PC-9 (cell line): ENCODE data around the gene GPR42. TPM values are rescaled to one million over a fixed set of nuclear protein-coding genes. Genes with fewer than 3 reads are reported as not detected.

Experiments
- BruUV-seq: library from RNA; stranded (reverse); fragments of 400-500 nt; replicated peaks from 2 replicates; lab custom pipeline; 2021; lab: Mats Ljungman, UMichigan
- CTCF ChIA-PET: fragments of 300-600 bp; sonication (Branson Sonifier 250); formaldehyde crosslinking; loops from one replicate; lab custom pipeline; 2022; ENCODE audit warnings: antibody characterized with exemption; lab: Charles Lee
- POLR2A ChIA-PET: fragments of 300-600 bp; sonication (Branson Sonifier 250); formaldehyde crosslinking; loops from one replicate; lab custom pipeline; 2022; ENCODE audit warnings: antibody characterized with exemption; ENCODE audit not compliant: unreplicated experiment; lab: Charles Lee
- DNase-seq, 2 experiments: peaks; one replicate each; pipeline versions ENCODE4 v3.0.0 to v3.0.0-alpha.2; 2015 to 2022; ENCODE audit warnings: mixed read lengths in 1 of 2
- H2AFZ ChIP-seq: fragments of 200-600 bp; sonication (generic); 2 replicates; pipeline ENCODE4 v1.8.1; 2017; ENCODE audit warnings: antibody characterized with exemption
- H3F3A ChIP-seq: fragments of 200-600 bp; sonication (generic); 2 replicates; pipeline ENCODE4 v1.8.1; 2017; ENCODE audit warnings: antibody characterized with exemption, mild to moderate bottlenecking, low read depth; ENCODE audit not compliant: insufficient read depth
- H3K27ac ChIP-seq: fragments of 200-600 bp; sonication (generic); 2 replicates; pipeline ENCODE4 v1.6.1; 2016; ENCODE audit warnings: mixed run types
- H3K27me3 ChIP-seq: fragments of 200-600 bp; sonication (generic); 2 replicates; pipeline ENCODE4 v1.6.1; 2016; ENCODE audit warnings: low read depth, mixed run types; ENCODE audit not compliant: insufficient read depth
- H3K36me3 ChIP-seq: fragments of 200-600 bp; sonication (generic); 2 replicates; pipeline ENCODE4 v1.6.1; 2016; ENCODE audit warnings: low read depth, mixed run types
- H3K4me1 ChIP-seq: fragments of 200-600 bp; sonication (generic); replicated peaks from 2 replicates; pipeline ENCODE4 v1.6.1; 2016; ENCODE audit warnings: mixed run types; ENCODE audit not compliant: insufficient read depth
- H3K4me2 ChIP-seq: fragments of 200-600 bp; sonication (generic); 2 replicates; pipeline ENCODE4 v1.6.1; 2017; ENCODE audit warnings: mixed run types
- H3K4me3 ChIP-seq: fragments of 200-600 bp; sonication (generic); 2 replicates; pipeline ENCODE4 v1.6.1; 2016; ENCODE audit warnings: mixed run types
- H3K79me2 ChIP-seq: fragments of 200-600 bp; sonication (generic); 2 replicates; pipeline ENCODE4 v1.6.1; 2017; ENCODE audit warnings: low read depth, mixed run types
- H3K9me2 ChIP-seq: fragments of 200-600 bp; sonication (generic); 2 replicates; pipeline ENCODE4 v1.8.1; 2017; ENCODE audit warnings: mild to moderate bottlenecking; ENCODE audit not compliant: insufficient read depth
- H3K9me3 ChIP-seq: fragments of 200-600 bp; sonication (generic); 2 replicates; pipeline ENCODE4 v1.8.1; 2016; ENCODE audit warnings: low read depth; ENCODE audit not compliant: insufficient read depth
- H4K20me1 ChIP-seq: fragments of 200-600 bp; sonication (generic); 2 replicates; pipeline ENCODE4 v1.8.1; 2017; ENCODE audit not compliant: insufficient read depth
- EZH2 ChIP-seq: fragments of 200-600 bp; sonication (generic); IDR thresholded peaks from 2 replicates; pipeline ENCODE4 v1.8.0; 2017; ENCODE audit warnings: antibody characterized with exemption, low read depth
- intact Hi-C: fragments of 100-400 bp; cut with micrococcal nuclease; formaldehyde crosslinking; loops from one replicate; pipeline ENCODE4 v1.10.0; 2022; ENCODE audit not compliant: unreplicated experiment
- total RNA-seq: library from RNA; stranded (reverse); gene quantifications from 2 replicates; pipeline ENCODE4 v1.2.3, GENCODE V29; 2021
- TF ChIP-seq, protein P1 (sequence below): fragments of 200-600 bp; sonication (generic); conservative IDR thresholded peaks from 2 replicates; pipeline ENCODE4 v1.6.1; 2017; ENCODE audit warnings: mixed run types, antibody characterized with exemption, mild to moderate bottlenecking, moderate library complexity

The GPR42 gene
- total RNA-seq, 1 experiment from 2014 or later: not detected

DNA sequence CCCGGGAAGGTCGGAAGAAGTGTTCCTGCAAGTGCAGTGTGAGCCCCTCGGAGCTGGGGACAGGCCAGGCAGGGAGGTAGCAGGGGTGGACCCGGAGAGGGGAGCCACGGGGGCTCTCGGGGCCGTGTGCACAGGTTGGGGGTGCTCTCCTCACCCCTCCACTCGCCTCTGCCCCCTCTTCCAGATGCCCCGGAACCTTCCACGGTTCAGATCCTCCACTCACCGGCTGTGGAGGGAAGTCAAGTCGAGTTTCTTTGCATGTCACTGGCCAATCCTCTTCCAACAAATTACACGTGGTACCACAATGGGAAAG is 32.9 kb upstream of the GPR42 start:
- Histone ChIP-seq H3K79me2 (no peaks in the 10 kb centered on the region), H4K20me1 (peaks cover 6% of the 10 kb centered on the region; the same call in 1 of the 2 replicates), H3K36me3 (peaks cover 18% of the 10 kb centered on the region; the same call in 1 of the 2 replicates), H3K27me3 (no peaks in the 10 kb centered on the region), H3F3A (peaks cover 4% of the 10 kb centered on the region; the same call in 1 of the 2 replicates), H3K9me3 (no peaks in the 10 kb centered on the region), H2AFZ (no peak overlapping the region), H3K4me3 (no peak overlapping the region), H3K4me2 (no peak overlapping the region), H3K9me2 (no peaks in the 10 kb centered on the region), H3K27ac (no peak overlapping the region), H3K4me1 (no peaks in the 10 kb centered on the region)
- CTCF ChIA-PET: no interaction called here
- TF ChIP-seq, protein P1, sequence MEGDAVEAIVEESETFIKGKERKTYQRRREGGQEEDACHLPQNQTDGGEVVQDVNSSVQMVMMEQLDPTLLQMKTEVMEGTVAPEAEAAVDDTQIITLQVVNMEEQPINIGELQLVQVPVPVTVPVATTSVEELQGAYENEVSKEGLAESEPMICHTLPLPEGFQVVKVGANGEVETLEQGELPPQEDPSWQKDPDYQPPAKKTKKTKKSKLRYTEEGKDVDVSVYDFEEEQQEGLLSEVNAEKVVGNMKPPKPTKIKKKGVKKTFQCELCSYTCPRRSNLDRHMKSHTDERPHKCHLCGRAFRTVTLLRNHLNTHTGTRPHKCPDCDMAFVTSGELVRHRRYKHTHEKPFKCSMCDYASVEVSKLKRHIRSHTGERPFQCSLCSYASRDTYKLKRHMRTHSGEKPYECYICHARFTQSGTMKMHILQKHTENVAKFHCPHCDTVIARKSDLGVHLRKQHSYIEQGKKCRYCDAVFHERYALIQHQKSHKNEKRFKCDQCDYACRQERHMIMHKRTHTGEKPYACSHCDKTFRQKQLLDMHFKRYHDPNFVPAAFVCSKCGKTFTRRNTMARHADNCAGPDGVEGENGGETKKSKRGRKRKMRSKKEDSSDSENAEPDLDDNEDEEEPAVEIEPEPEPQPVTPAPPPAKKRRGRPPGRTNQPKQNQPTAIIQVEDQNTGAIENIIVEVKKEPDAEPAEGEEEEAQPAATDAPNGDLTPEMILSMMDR: no peak
- no peak for TF ChIP-seq EZH2
- BruUV-seq: no TSS peak
- POLR2A ChIA-PET: no interaction called here
- DNase-seq: no peak
- intact Hi-C loops: no loop called here

DNA sequence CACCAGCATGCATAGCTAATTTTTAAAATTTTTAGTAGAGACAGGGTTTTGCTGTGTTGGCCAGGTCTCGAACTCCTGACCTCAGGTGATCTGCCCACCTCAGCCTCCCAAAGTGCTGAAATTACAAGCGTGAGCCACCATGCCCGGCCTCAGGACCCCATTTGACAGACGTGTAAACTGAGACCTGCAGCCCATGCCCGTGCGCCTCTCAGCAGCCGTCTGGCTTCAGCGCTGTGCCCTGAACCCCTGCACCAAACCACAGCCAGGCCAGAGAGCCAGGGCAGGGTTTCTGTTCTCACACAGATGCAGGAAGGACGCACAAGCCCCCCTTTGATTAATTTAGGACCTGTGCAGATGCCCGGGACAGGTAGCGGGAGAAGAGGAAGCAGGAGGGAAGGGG is 30.4 kb upstream of the GPR42 start:
- peaks cover 9% of the 10 kb centered on the region; the same call in 1 of the 2 replicates for H3K36me3 ChIP-seq
- H3K4me3 ChIP-seq: no peak overlapping the region
- ChIA-PET POLR2A (no interaction called here), CTCF (no interaction called here)
- no TSS peak for BruUV-seq
- H3K9me3 ChIP-seq: no peaks in the 10 kb centered on the region
- H3K27ac ChIP-seq: no peak overlapping the region
- intact Hi-C loops: no loop called here
- H3F3A ChIP-seq: peaks cover 4% of the 10 kb centered on the region; the same call in 1 of the 2 replicates
- H2AFZ ChIP-seq: no peak overlapping the region
- no peak for DNase-seq
- H3K27me3 ChIP-seq: no peaks in the 10 kb centered on the region
- peaks cover 4% of the 10 kb centered on the region; the same call in 1 of the 2 replicates for H4K20me1 ChIP-seq
- no peaks in the 10 kb centered on the region for H3K79me2 ChIP-seq
- H3K4me1 ChIP-seq: no peaks in the 10 kb centered on the region
- no peaks in the 10 kb centered on the region for H3K9me2 ChIP-seq
- H3K4me2 ChIP-seq: no peak overlapping the region
- TF ChIP-seq, protein P1: no peak
- TF ChIP-seq EZH2: no peak

DNA sequence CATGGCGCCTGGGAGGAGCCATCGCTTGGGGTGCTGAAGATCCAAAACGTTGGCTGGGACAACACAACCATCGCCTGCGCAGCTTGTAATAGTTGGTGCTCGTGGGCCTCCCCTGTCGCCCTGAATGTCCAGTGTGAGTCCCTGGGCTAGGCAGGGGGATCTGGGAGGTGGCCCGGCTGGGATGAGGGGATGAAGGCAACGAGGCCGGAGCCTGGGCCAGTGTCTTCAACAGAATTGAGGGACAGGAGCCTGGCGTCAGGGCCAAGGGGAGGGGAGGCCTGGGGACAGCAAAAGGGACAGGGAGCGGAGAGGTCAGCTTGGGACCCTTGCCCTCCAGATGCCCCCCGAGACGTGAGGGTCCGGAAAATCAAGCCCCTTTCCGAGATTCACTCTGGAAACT is 29.9 kb upstream of the GPR42 start:
- no peaks in the 10 kb centered on the region for H3K4me1 ChIP-seq
- no peak overlapping the region for H2AFZ ChIP-seq
- H3K79me2 ChIP-seq: no peaks in the 10 kb centered on the region
- peaks cover 9% of the 10 kb centered on the region; the same call in 1 of the 2 replicates for H3K36me3 ChIP-seq
- TF ChIP-seq, protein P1: no peak
- no peak for TF ChIP-seq EZH2
- H3K9me2 ChIP-seq: no peaks in the 10 kb centered on the region
- no peak for DNase-seq
- H3K27ac ChIP-seq: no peak overlapping the region
- H3K4me2 ChIP-seq: no peak overlapping the region
- peaks cover 4% of the 10 kb centered on the region; the same call in 1 of the 2 replicates for H3F3A ChIP-seq
- peaks cover 4% of the 10 kb centered on the region; the same call in 1 of the 2 replicates for H4K20me1 ChIP-seq
- no peaks in the 10 kb centered on the region for H3K9me3 ChIP-seq
- intact Hi-C loops: no loop called here
- ChIA-PET POLR2A (no interaction called here), CTCF (no interaction called here)
- H3K4me3 ChIP-seq: no peak overlapping the region
- BruUV-seq: no TSS peak
- no peaks in the 10 kb centered on the region for H3K27me3 ChIP-seq
